ENCODE measurements around the gene MAFG.

The MAFG gene

DNA sequence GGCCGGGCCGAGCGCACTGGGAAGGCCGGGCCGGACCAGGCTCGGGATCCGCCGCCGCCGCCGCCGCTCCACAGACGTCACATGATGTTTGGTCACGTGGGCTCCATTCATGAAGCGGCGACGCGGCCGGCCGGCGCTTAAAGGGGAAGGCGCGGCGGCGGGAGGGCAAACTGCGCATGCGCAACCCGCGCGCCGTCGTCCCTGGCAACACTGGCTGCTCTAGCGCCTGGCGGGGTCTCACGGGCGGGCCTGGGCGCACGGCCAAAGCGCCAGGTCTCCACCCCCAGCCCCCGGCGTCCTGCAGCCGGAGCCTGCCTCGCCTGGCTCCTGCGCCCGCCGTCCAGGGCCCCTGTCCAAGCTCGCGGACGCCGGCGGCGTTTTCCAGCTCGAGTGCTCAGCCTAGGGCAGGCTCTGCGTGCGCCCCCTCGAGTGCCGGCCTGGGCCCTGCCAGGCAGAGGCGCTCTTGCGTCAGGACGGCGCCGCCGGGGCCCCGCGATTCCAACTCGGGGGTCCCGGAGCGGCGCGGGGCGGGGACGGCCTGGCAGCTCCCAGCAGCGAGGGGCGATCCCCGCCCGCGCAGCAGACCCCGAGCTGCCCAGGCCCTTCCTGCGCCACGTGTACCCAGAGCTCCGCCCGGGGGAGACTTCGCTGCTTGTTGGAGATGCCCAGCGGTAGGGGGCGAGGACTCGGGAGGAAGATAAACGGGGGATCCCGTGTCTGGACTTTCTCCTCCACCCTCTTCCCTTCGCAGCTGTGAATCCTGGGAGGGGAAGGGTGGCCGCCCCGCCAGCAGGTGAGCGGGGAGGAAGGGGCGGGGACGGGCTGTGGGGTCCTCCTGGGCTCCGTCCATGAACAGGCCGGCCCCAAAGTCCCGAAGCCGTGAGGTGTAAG lies at the start of gene MAFG:
MAFG (minus strand) TSS at position 83 of the 891 bp plus-strand sequence. CDS start 4,550 bp downstream, outside the sequence.
- in situ Hi-C loops (cut with HindIII; ENCODE audit: low sequenced_read_pairs) = no loop called here

DNA sequence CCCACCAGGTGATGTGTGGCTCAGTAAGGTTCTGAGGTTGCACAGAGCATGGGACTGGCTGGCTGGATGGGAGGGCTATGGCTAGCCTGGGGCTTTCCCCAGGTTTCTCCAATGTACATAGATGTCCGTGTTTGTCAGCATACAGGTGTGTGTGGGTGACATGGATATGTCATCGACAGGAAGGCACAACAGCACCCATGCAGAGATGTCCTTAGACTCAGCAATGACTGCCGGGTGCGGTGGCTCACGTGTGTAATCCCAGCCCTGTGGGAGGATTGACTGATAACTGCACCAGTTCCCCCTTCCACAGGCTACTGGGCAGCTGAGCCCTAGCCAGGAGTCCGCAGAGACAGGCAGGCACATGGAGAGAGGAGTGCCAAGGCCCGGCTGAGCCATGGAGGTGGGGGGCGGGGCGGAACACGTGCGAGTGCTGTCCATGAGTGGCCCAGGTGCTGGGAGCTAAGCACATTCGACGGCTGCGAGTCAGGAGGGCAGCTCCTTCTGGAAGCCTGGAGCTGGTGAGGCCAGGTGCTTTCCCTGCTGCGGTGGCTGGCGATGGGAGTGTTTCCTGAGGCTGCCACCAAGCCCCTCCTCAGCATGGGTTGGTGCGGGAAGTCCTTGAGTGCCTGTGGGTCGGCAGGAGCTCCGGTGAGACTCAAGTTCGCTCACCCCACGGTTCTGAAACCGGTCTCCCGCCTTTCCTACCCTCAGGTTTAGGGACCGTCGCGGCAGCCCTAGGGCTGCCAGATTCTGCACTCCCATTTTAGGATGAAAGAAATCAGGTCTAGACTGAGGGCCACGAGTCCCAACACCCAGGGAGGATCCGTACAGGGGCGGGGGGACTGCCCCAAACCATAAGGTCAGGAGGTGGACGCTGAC lies 49.0 kb upstream of the MAFG start:
- in situ Hi-C loops (cut with HindIII; ENCODE audit: low sequenced_read_pairs) = no loop called here

DNA sequence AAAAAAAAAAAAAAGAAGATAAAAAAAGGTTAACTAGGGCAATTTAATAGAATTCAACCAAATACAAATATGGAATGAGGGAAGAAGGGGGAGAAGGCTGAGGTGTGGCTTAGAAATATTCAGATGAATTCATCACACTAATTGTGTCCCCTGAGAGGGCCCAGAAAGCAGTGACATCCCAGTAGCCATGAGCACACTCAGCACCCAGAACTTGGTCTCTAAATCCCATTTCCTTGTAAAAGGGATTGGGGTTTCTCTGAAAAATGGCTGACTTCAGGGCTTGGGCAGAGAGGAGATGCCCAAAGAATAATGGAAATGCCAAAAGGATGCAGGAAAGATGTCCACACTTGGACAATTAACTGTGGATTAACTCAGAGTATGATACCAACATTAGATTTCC lies 45.9 kb upstream of the MAFG start:
- in situ Hi-C loops (cut with HindIII; ENCODE audit: low sequenced_read_pairs) = no loop called here

DNA sequence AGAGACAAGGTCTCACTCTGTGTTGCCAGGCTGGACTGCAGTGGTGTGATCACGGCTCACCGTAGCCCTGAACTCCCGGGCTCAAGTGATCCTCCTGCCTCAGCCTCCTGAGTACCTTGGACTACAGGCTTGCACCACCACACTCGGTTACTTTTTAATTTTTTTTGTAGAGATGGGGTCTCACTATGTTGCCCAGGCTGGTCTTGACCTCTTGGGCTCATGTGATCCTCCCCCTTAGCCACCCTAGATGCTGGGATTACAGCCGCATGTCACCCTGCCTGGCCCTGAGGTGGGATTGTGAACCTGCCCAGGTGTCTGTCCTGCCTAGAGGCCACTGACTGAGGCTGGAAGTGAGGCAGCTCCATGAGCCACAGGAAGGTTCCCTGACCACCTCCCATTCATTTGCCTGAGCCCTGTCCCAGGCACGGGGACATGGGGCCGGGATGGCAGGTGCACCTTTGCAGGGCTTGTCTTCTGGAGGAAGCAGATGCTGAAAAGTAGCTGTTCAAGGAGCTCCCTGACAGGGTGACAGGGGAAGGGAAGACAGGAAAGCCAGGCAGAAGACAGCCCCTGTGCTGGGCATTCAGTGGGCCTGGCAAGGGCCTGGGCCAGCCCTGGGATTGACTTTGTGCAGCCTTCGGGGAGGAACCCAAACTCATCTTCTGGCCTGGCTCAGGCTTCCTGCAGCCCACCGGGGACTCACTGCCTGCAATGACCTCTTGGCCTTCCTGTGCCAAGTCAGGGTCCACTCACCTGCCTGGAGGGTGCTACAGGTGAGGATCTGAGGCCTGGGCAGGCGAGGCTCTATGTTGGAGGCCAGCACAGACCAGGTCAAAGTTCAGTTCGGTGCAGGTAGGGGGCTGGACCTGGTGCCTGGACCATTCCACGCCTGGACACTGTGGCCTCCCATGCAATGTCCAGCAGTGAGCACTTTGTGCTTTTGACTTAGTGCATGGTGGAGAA lies 41.6 kb upstream of the MAFG start:
- in situ Hi-C loops (cut with HindIII; ENCODE audit: low sequenced_read_pairs) = no loop called here

DNA sequence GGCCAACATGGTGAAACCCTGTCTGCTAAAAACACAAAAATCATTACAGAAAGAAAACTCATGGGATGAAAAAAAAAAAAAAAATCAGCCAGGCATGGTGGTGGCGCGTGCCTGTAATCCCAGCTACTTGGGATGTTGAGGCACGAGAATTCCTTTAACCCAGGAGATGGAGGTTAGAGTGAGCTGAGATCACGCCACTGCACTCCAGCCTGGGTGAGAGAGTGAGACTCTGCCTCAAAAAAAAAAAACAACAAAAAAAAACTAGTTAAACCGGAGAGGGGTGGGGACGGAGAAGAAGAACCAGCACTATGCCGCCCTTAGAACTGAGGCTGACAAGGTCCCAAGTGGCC lies 40.8 kb upstream of the MAFG start:
- in situ Hi-C loops (cut with HindIII; ENCODE audit: low sequenced_read_pairs) = no loop called here

DNA sequence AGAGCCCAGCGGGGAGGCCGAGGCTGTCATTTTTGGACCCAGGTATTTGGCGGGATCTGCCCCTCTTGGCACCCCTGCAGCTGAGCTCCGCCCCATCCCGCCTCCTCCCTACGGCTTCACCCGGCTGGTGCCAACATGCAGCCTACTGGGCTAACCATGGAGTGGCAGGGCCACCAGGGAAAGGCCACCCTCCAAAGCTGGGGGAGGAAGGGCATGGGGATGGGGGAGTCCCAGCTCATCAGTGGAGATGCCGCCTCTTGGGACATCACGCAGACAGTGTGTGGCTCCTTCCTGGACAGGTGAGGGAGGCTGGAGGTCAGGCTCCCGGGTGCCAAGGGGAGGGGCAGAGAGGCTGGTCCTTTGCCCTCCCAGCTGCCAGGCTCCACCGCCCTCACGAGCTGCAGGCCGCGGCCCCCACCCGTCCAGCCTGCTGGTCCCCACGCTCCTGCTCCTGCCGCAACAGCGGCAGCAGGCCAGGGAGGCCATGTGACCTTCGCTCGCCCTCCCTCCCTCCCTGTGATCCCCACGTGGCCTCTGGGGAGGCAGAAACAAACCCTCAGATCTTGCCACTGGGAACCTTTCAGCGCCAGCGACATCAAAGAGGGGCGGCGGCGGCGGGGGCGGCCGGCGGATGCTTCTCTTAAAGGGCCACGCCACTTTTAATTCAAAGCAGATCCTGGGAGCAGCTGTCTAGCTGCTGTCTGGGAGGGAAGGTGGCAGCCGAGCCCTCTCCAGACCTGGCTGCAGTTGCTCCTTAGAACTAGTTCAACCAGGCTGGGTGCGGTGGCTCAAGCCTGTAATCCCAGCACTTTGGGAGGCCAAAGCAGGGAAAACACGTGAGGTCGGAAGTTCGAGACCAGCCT lies 40.2 kb upstream of the MAFG start:
- in situ Hi-C loops (cut with HindIII; ENCODE audit: low sequenced_read_pairs) = no loop called here

DNA sequence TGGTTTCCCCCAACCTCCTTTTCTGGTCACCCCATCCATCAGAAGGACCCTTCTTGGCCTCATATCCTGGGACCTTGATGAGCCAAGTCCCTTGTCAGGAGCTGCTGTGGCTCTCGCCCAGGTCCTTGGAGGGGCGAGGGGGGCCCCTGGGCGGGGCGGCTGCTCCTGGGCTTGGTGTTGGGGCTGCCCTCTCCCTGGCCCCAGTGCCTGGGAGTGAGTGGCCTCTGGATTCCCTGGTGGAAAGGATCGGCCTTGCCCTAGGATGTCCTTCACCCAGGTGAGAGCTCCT lies 39.7 kb upstream of the MAFG start:
- in situ Hi-C loops (cut with HindIII; ENCODE audit: low sequenced_read_pairs) = no loop called here

DNA sequence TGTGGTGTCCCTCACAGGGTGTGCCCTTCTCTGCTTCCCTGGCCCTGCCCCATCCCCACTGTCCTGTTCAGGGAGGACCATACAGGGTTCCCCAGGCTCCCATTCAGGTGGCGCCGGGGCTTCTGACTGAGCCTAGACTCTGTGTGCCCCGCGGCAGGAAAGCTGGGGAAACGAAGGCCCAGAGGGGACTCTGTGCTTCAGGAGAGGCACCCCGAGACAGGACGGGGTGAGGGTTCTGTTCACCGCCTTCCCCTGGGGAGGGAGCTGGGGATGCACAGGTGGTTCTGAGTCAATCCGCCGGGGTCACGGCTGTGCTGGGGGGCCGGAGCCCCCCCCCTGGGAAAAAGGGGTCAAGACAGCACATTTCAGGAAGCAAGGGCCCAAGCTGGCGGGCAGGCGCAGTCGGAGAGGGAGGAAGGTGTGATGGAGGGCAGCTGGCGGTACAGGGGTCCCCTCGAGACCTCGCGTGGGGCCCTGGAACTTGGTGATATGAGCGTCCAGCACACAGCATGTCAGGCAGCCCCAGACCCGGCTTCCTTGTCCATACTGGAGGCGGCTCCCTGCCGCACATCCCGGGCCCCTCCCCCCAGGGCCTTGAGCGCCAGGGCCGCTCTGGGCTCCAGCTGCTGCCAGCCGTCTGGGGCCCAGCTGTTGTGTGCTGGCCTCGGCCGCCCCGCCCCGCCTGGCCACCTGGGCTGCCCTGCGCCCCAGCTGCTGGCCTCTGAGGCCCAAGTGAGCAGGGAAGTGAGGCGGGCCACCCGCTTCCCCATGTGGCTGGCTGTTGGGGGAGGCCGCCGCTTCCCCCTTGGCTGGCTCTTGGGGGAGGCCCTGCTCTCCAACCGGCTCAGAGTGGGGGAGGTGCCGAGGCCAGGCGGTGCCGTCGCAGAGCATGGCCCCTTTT lies 39.1 kb upstream of the MAFG start:
- in situ Hi-C loops (cut with HindIII; ENCODE audit: low sequenced_read_pairs) = no loop called here

DNA sequence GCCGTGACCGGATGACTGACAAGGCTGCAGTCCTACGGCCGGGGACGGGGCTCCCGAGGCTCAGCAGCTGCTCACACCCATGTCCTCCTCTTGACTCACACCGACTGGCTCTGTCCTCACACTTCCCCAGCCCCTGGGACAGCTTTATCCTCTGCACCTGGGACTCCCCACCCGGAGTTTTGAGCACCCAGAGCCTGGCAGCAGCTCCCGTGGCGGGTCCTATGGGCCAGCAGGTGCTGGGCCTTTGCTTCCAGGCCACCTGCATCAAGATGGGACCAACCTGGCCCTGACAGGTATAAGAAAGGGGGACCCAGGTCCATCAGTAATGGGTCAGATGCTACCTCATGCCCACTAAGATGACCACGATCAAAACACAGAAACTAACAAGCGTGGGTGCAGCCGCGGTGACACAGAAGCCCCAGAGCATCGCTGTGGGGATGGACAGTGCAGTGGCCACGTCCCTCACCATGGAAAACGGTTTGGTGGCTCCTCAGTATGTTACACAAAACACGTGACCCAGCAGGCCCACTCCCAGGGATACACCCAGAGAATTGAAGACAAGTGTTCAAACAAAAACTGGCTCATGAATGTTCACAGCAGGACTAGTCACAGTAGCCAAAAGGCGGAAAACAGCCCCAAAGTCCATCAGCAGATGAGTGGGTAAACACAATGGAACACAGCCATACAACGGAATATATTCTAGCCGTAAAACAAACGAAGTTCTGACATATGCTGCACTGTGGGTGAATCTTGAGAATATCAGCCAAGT lies 36.7 kb upstream of the MAFG start:
- in situ Hi-C loops (cut with HindIII; ENCODE audit: low sequenced_read_pairs) = no loop called here

DNA sequence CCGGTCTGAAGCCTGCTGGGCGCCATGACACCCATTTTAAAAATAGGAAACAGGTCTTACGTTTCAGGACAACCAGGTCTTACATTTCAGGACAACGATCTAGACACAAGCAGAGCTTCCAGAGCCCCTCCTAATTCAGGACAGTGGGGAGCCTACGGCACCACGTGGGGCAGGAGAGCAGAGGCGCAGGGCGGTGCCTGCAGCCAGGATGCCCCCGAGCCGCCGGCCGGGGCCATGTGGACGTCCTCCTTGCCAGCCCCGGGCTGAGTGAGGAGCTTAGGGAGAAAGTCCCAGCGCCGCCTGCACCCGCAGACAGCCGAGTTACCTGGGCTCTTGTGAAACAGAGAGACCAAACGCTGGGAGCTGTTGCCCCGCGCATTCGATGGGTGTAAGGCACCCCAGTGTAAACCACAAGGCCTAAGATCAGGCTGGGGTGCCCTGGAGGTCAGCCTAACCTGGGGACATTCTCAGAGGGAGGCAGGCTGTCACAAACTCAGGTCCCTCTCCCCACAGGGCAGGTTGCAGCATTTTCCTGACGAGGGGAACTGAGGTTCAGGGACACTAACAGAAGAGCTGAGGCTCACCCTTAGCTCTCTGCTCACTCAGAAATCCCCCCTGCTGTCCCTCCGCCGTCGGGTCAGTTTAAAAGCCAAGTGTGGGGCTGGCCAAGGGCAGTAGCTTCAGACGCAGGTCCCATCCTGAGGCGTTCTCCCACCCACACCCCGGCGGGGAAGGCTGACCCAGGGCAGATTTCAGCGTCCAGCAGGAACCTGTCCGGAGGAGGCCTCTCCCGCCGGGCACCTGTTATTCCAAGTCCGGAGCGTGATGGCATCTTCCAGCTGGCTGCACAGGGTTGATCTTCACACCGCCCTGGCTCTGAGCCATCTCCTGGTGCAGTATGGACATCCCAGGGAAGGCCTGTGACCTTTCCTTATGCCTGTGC lies 35.2 kb upstream of the MAFG start:
- in situ Hi-C loops (cut with HindIII; ENCODE audit: low sequenced_read_pairs) = no loop called here

DNA sequence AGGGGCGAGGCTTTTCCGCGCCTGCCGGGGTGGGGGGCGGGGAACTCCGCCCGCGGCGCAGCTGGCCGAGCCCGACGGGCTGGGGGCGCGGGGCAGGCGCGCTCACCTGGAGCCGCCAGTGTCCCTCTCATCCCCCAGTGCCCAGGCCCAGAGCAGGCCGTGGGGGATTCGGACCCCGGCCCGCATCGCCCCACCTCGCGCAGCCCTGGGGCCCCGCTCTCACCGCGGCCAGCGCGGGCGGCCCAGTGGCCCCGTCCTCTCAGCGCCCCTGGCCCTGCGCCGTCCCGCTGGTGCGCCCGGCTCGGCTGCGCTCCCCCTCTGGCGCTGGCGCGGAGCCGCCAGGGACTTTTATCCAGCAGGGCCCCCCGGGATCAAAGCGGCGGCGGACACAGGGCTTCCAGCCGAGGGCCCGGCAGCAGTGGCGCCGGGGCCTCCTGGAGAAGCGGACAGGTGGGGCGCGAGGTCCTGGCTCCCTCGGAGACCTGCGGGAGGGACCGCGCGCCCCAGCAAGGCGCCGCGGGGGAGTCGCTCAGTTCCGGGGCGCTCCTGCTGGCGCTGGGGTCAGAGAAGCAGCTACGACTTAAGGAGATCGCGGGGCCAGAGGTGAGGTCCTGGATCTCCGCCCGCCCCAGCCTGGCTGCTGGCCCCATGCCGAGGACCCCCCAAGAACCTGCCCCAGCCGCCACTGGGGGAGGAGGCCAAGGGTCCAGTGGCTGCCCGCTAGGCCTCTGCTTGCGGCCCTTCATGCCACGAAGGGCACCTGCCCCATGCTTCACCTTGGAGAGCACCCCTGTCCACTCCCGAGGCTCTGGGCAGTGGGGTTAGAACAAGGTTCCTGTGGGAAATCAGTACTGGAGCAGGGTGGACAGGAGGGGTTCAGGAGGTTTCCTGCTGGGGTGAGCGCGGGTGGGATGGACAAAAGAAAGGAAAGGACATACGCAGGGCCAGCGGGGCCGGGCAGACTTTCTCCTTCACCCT lies 34.3 kb upstream of the MAFG start:
- in situ Hi-C loops (cut with HindIII; ENCODE audit: low sequenced_read_pairs) = no loop called here

DNA sequence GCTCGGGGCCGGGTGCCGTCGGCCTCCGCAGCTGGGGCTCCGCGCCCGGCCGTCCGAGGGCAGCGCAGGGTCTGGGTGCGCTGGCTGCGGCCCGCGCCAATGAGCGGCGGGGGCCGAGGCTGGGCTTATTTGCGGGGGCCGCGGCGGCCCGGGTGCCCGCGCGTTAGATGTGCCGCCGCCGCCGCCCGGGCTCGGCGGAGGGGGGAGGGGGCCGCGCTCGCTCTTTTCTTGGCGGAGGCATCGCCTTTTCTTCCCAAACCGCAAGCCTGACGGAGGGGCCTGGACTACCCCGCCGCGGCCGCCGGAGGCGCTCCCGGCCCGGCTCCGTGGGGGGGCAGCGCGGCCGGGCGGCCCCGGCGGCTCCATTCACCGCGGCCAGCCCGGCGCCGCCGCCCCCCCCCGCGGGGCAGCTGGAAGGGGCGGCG lies 33.6 kb upstream of the MAFG start, which contains the start of gene NOTUM:
NOTUM (minus strand) TSS at position 101 of the 425 bp plus-strand sequence. CDS start 278 bp downstream, outside the sequence.
- in situ Hi-C loops (cut with HindIII; ENCODE audit: low sequenced_read_pairs) = no loop called here

DNA sequence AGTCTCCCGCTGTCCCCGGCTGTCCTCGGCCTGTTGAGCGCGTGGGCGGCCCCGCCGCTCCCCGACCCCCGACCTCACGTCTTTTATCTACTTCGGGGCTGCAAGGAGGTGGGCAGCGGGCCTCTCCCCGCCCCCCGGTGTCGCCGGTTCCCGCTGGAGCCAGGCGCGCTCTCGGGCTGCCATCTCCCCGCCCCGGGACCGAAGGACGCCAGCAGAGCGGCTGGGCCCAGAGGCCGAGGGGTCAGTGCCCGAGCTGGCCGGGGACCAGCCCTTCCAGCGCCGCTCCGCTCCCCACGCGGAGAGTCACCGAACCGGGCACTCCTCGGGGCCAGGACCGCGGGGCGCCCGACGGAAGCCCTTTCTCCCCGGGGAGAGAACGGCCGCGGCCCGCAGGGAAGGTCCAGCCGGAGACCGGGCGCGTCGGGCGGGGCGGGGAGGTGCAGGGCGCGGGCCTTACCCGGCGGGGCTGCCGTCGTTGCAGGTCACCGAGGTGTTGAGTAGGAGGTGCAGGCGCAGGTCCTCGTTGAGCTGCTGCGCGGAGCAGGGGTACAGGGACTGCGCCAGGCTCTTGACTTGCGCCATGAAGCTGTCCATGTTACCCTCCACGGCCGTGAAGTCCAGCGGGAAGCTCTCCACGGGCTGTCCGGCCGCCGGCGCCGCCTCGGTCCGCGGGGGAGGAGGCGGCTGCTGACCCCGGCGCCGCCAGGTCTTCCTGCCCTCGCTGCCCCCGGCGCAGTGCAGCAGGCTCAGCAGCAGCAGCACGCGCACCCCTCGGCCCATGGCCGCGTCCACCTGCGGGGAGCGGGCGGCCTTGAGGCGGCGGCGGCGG lies 32.8 kb upstream of the MAFG start:
- in situ Hi-C loops (cut with HindIII; ENCODE audit: low sequenced_read_pairs) = no loop called here

DNA sequence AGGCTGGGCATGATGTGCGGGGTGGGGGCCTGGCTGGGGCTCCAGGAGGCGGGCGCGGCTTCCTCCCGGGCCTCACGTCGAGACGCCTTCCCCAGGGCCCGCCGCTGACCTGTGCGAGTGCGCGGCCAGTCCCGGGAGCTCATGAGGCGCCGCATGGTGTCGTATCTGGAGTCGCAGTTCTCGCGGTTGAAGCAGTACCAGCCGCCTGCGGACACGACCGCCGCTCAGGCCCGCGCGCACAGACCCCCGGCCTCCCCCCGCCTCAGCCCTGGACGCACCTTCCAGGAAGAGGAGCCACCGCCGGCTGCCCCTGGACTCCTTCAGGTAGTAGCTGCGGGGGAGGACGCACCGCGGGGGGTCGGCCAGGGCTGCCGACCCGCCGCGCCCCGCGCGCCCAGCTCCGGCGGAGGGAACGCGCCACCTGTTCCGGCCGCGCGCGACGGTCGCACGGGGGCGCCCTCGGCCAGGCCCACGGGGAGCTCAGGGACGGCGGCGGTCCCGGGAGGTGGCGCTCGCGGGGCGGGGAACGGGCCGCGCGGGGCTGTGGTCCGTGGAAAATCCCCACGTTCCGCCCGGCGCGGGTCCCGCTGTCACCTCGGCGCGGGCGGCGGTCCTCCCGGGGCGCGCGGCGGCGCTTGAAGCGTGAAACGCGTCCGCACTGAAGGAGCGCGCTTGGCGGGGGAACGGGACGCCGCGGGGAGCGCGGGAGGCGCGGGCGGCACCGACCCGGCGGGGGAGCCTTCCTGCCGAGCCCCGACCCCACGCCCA lies 32.0 kb upstream of the MAFG start:
- in situ Hi-C loops (cut with HindIII; ENCODE audit: low sequenced_read_pairs) = no loop called here

Measured in DLD1 (cell line).